ENCODE results near the gene METRNL.
"Not testable (repeated sequence)": the region's sequence is repeated elsewhere in the genome, so short reads cannot be mapped to it uniquely, and the experiment has no call there.

METRNL gene

DNA sequence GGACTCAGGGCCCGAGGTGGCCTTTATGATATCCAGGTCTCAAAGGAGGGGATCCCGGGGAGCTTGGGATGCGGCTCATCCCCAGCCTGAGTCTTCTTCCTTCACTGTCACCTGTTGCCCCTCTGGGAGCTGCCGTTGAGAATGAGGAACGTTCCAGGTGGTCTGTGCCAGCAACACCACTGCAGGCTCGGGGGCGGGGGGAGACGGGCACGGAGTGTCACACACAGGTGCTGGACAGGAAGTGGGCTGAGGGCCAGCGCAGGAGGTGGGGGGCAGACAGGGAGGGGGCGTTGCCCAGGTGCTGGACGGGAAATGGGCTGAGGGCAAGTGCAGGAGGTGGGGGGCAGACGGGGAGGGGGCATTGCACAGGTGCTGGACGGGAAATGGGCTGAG lies 28.2 kb downstream of the METRNL start:
- DNase-seq (ENCODE audit: low spot score), result no peak

DNA sequence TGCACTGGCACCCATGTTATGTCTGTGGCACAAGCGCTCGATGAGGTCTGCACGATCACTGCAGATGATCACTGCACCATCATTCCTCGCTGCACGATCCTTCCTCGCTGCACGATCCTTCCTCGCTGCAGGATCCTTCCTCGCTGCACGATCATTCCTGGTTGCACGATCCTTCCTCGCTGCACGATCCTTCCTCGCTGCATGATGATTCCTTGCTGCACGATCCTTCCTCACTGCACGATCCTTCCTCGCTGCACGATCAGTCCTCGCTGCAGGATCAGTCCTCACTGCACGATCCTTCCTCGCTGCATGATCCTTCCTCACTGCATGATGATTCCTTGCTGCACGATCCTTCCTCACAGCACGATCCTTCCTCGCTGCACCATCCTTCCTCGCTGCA lies 29.3 kb downstream of the METRNL start:
- DNase-seq (ENCODE audit: low spot score), result no peak

DNA sequence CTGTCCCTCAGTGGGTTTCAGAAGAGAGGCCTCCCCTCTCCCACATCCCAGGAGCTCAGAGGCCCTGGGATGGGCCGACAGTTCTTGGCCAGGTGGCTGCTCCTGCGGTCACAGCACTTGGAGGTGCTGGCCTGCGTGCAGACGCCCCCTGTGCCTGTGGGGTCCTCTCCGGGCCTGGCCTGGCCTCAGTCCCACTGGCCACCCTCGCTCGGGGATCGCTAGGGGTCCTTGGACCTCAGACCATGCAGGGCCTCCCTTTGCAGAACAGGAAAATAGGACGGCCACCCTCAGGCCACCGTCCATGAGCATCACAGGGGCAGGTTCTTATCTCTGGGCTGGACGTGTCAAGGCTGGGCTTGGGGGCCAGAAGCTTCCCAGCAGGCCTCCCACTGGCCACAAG lies 30.0 kb downstream of the METRNL start:
- DNase-seq (ENCODE audit: low spot score), result no peak

DNA sequence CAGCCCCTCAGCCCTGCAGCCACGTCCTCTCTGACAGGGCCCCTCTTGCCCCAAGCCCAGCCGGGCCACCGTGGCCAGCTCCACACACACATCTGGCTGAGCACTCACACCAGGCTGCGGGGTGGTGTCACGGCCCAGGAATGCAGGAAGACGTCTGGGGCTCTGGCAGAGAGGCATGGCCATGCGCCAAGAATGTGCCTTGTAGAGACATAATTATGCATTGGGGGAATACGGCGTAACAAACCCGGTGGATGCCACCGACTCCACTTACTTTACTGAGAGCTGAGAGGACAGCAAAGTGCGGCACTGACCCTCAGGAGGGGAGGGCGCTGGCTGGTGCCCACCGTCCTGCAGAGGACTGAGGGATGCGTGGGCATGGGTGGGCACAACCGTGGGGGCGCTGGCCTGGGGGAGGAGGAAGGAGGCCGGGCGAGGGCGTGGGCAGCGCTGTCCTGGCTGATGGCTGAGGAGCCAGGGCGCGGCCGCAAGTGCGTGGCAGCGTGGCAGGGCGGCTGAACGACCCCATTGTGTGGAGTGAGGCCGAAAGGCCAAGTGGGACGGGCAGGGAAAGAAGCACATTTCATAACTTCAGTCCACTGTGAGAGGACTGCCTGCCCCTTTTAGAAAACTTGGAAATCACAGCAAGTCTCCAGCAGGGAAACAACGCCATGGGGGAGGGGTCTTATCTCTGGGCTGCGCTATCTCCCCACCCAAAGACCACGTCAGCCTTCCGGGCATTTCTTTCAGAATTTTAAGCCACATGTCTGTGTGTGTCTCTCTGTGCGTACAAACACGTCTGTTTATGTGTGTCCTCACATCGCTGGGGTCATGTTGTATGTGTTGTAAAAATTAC lies 30.6 kb downstream of the METRNL start:
- DNase-seq (ENCODE audit: low spot score), result no peak

DNA sequence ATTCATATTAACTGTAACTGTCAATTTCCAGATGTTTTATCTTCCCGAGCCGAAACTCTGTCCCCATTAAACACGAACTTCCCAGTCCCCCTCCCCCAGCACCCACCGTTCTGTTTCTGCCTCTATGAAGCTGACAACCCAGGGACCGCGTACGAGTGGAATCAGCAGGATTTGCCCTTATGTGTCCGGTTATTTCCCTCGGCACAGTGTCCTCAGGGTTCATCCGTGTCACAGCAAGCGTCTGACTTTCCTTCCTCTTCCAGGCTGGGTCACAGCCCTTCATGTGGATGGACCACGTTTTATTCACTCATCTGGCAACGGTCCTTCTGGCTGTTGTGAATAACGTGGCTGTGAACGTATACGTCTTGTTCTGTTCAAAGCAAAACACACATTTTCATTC lies 31.3 kb downstream of the METRNL start:
- DNase-seq (ENCODE audit: low spot score), result no peak

DNA sequence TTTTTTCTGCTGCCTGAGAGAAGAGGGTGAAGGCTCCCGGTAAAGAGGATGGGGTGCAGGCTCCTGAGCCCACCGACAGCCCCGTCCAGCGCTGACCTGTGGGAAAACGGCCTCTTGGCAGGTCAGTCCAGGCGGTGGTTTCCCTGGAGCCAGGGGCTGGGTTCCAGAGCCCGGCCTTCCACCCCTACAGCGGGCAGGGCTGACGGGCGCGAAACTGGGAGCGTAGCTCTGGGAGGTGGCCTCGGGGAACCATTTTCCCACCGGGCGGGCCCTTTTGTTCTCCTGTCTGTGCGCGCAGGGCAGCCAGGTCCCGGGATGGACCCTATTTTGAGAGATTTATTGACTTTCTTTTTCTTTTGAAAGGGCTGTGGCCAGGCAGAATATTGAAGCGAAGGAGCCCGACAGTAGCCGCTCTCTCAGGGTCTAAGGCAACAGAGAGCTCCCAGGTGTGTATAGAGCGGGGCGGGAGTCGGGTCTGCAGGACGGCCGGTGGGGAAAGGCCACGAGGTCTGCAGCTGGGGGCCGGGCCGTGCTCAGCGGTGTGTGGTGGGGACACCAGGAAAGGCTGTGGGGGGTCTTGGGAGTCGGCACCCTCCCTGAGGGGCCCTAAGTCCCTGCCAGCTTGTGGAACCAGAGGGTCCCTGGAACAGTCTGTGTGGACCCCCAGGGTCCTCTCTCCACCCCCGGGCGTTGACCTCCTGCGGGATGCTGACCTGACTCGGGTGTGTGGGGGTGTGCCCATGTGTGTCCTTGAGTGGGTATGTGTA lies 32.3 kb downstream of the METRNL start:
- DNase-seq (ENCODE audit: low spot score), result no peak

DNA sequence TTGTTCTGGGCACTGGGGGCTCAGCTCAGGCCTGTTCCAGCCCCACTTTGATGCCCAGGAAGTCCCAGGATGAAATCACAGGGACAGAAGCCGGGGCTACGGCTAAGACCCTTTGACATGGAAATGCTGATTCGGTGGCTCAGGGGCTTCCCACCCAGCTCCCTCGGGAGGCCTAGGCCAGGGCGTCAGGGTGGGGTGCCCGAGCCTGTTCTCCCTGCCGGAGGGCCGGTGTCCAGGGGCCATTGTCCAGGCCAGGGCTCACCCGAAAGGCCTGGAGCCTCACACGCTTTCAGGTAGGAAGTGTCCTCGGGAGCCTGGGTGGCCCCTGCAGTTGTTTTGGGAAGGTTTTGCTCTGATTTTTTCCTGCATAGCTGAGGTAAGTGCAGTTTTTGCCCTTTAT lies 34.0 kb downstream of the METRNL start:
- DNase-seq (ENCODE audit: low spot score), result no peak

DNA sequence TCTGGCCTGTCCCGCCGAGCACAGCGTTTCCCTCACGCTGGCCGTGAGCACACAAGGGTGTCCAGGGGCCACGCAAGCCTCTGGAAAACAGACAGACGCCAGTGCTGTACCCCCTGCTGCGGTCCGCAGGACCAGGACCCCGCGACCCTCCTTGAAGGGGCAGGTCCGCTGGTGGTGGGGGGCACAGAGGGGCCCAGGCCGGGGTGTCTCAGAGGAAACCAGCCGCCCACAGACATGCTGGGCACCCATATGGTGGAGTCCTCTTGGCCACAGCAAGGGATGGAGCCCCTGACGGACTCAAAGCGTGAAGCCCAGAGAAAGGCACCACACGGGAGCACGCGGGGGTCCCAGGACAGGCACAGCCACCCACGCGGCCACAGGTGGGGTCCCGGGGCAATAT lies 34.4 kb downstream of the METRNL start:
- no peak for DNase-seq (ENCODE audit: low spot score)

DNA sequence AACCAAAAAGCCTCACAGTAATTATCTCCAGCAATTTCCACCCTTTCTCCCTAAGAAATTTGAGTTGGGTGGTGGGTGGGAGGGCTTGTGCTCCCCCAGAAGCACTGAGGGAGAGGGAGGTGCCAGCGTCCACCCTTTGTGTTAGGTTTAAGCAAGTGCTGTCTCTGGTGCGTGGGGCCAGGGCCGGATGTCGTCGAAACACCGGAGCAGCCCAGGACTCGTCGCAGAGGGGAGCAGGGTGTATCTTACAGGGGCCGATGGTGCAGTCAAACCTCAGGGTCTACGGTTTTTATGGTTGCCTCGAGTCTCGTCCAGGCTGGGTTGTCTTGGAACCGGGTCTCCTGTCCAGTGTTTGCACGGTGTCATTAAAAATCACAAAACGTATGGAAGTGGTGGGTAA lies 35.3 kb downstream of the METRNL start:
- no peak for DNase-seq (ENCODE audit: low spot score)

DNA sequence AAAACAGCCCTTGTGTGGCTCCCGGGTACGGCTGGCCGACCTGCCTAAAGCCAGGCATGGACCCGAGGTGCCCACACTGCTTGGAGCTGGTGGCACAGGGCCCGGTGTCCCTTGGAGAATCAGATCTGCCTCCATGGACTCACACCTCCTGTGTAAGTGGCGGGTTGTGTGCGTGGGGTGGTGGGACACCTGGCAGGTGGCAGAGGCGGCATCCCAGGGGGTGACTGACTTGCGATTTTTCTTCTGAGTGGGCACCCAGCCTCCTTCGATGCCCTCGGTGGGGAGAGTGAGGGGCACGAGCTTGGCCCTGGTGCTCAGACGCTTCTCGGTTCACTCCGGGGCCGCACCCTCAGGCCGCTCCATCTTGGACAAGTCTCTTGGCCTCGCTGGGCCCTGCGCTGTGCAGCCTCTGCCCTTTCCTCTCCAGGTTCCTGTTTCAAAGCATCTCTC lies 35.8 kb downstream of the METRNL start:
- no peak for DNase-seq (ENCODE audit: low spot score)

DNA sequence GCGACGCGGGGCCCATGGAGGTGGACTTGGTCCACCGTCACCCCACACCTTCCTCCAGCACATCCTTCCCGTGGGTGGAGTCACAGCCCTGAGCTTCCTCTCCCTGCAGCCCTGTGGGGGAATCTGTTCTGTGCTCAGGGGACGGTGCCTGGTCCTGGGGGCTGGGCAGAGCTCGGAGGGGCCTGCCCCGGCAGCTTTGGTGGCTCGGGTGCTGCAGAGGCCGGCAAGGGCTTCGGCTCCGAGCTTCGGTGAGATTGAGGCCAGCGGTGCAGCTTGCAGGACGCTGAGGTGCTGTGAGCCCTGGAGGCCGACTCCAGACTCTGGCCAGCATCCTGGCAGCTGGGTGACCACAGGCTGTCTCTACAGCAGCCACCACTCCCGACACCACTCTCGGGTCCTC lies 36.4 kb downstream of the METRNL start:
- DNase-seq (ENCODE audit: low spot score), result no peak

DNA sequence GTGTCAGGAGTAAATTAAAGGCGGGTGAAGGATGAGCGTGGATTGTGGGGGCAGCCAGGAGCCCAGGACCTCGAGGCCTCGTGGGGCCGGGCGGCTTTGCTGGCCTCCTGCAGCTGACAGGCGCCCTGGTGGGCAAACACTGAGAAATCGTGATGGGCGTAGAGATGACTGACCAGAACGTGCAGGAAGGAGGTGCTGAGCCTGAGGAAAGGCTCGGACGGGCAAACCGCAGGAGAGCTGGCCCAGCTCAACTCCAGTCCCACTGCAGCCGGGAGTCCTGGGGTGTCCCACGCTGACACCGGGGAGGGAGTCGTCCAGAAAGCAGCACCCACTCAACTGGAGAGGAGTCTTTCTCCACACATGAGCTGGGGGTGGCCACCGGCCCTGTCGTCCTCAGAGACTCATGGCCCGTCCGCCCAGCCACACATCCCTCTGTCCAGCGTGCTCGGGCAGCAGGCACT lies 36.9 kb downstream of the METRNL start:
- DNase-seq (ENCODE audit: low spot score), result no peak

DNA sequence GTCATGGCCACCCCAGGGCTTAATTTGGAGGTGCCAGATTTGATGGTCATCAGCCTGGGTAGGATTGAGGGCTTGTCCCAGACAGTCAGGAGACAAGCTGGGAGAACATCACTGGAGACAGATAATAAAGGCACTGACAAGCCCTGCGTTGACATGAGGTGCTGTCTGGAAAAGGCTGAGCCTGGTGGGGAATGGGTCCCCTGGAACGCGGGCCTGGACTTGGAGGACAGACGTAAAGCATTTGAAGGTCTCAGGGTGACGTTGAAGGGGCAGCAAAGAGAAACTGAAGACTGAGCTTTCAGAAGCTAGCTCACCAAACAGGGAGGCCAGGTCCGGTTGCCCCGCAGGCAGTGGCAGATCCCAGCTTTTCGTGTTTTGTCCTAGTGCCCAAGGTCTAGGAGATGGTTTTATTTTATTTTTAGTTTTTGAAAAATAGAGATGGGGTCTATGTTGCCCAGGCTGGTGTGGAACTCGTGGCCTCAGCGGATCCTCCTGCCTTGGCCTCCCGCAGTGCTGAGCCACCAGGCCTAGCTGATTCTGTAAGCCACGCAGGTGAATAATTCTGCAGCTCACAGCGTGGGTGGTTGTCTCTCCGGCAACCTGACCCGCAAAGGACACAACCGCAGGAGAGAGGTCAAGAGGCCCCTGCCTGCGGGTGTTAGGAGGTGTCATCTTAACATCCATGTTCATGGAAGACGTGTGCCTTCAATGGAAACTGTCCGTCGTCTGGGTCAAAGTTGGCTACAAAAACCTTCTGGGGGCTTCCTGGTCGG lies 37.6 kb downstream of the METRNL start:
- no peak for DNase-seq (ENCODE audit: low spot score)

DNA sequence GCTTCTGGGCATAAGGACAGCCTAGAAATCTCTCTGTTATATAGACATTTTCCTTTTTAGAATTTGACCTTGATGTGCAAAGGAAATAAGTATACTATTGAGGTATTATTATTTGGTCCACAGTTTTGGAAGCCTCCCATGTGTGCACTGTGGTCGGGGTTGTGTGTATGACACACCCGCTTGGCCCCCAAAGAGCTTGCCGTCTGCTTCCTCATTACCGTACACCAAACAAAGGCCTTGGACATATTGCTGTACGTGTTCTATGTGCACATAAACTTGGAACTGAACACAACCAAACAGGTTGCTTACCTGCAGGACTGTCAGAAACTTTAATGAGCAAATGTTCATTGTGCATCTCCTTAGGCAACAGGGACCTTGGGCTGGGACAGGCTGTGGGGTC lies 38.2 kb downstream of the METRNL start:
- no peak for DNase-seq (ENCODE audit: low spot score)

DNA sequence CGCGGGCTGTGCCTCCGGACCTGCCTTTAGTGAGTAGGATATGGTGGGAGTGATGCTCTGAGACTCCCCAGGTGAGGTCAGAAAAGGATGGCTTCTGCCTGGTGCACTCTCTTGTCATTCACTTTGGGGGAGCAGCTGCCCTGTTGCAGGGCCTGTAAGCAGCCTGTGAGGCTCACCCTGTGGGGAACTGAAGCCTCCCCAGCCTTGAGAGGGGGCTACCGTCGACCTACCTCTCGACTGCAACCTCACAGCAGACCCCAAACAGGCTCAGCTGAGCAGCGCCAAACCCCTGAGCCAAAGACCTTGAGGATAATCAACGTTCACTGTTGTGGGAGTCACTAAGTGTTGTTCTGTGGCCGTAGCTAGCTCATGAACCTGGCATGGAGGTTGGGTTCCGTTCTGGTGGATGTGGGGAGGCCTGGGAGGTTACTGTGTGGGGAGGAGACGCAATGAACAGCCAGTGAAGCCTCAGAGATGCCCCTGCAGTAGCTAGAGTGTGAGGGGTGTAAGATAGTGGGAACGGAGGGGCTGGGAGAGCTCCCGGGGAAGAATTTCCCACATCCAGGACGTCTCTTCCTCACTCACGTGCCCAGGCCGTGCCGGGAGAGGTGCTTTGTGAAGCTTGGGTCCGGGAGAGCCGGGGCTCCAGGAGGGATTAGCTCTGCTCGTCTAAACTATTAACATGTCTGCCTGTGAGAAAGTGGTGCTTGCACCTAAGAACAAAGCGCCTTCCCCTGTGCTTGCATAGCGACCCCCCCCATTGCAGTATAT lies 38.8 kb downstream of the METRNL start:
- no peak for DNase-seq (ENCODE audit: low spot score)

DNA sequence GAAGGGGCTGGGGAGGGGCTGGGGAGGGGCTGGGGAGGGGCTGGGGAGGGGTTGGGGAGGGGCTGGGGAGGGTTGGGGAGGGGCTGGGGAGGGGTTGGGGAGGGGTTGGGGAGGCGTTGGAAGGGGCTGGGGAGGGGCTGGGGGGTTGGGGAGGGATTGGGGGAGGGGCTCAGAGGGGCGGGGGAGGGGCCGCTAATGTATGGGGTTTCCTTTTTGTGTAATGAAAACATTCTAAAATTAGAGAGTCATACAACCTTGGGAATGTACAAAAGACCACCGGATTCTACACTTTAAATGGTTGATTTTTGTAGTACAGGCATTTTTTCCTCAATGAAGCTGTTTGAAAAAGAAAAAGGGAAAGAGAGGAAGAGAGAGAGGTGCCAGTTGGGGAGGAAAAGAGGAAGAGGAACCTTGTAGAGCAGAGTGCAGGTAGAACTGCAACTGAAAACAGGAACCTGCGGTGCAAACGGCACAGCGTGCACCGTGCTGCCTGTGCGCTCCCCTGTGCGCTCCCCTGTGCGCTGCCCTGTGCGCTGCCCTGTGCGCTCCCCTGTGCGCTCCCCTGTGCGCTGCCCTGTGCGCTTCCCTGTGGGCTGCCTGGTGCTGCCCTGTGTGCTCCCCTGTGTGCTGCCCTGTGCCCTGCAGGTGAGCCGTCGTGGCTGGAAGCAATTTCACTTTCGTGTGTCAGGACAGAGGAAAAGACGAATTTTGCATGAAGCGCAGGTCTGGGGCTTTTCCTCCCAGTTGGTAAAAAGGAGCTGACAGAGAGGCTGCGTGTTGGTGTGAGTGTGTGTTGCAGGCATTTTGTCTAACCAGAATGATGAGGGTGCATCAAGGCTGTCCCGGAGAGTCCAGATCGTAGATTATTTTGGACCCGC lies 40.8 kb downstream of the METRNL start:
- DNase-seq (ENCODE audit: low spot score), result peak; percentile 91

DNA sequence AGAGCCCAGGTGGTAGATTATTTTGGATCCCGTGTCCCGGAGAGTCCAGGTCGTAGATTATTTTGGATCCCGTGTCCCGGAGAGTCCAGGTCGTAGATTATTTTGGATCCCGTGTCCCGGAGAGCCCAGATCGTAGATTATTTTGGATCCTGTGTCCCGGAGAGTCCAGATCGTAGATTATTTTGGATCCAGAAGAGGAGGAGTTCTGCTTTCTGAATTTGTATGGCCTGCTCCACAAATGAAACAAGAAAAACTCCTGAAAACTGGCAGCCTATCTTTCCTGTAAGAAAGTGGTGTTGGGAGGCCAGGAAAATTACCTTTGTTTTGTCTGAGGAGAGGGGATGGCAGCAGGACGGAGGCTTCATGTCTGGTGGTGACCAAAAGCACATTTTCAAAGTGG lies 42.1 kb downstream of the METRNL start:
- DNase-seq (ENCODE audit: low spot score), result not testable (repeated sequence)

DNA sequence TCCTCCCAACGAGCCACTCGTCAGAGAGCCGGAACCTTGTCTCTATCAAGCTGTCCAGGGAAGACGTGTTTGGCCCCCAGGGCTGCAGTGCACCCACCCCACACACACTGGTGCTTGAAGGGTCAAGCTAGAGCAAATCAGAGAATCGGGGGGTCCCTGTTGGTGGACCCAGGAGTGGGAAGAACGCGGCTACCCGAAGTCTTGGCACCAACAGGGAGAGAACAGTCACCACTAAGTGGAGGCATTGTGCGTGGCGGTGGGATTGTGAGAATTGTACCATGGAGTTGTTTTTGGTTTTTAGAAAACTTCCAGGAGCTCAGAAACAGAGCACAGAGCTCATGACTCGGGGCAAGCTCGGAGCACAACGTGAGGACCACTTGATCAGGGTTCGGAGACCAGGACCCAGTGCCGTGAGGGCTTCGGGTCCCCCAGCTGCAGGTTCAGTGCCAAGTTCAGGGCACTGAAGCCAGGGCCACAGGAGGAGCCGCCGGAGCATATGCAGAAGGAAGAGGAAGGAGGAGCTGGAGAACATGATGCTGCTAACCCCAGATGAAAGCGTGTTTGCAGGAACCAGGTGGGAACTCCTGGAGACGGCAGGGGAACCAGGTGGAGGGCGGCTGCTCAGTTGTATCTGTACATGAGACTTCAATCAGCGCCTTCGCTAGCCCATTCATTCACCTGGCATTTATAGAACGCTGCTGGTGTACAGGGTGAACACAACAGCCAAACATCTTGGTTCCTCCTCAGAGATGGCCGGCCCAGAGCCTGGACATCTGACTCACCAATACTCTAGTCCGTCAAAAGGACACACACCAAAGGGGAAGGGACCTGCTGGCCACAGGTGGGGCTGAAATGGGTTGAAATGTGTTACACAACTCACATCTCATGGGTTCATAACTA lies 42.8 kb downstream of the METRNL start:
- no peak for DNase-seq (ENCODE audit: low spot score)

DNA sequence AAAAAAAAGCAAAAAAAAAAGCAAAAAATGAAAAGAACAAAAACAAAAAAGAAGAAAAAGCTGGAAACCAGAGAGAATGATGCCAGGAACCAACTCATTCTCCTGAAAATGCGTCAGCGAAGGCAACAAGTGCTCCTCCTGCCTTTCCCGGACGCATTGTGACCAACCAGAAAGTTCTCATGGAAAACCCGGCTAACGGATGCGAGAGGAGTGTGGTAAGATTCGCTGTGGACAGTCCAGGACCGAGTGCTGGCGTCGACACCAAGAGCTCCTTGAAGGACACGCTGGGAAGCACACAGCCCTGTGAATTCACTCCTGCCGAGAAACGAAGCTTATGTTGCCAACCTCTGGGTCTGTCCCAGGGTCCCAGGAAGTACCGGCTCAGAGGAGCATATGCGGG lies 43.4 kb downstream of the METRNL start:
- no peak for DNase-seq (ENCODE audit: low spot score)

All from germinal center (tissue), 1 donor.